K562 (cell line): Measurements from ENCODE around the gene IFIT2. TPM values are rescaled to one million over a fixed set of nuclear protein-coding genes. Genes with fewer than 3 reads are reported as not detected.

ENCODE experiments used
- ATAC-seq: fragments of 200-7000 bp; cut with Tn5 transposase; 3 replicates; pipeline ENCODE4 v1.9.1; 2020; ENCODE audit warnings: moderate library complexity
- BruUV-seq: library from RNA; stranded (reverse); fragments of 400-500 nt; replicated peaks from 2 replicates; lab custom pipeline; 2021; lab: Mats Ljungman, UMichigan
- CTCF ChIA-PET: fragments of 300-600 bp; formaldehyde crosslinking; extraction: SDS; loops from one replicate; lab custom pipeline; 2021; ENCODE audit warnings: low intra/inter-chr PET ratio; lab: Yijun Ruan, JAX
- POLR2A ChIA-PET: fragments of 300-600, 350-650 bp; sonication (Branson Sonifier 250); formaldehyde crosslinking; extraction: SDS; loops from one replicate; lab custom pipeline; 2021; ENCODE audit warnings: antibody characterized with exemption, inconsistent platforms; lab: Yijun Ruan, JAX
- DNase-seq, 4 experiments: peaks; one replicate each; pipeline versions ENCODE4 v3.0.0 to v3.0.0-alpha.2; 2011 to 2018; ENCODE audit warnings: low spot score in 3 of 4, mixed read lengths in 3 of 4; ENCODE audit errors: extremely low read depth in 1 of 4
- FAIRE-seq: peaks from 2 replicates; lab custom pipeline; 2011; peaks lifted over from hg19 to GRCh38; lab: Jason Lieb, UNC
- H2AFZ ChIP-seq: 2 replicates; pipeline ENCODE4 v1.6.0; 2011; ENCODE audit warnings: low read depth, low read length, control low read depth, inconsistent platforms
- H3K27ac ChIP-seq: fragments of 200-600 bp; 3 replicates; pipeline ENCODE4 v1.8.0; 2011; ENCODE audit warnings: low read depth, mild to moderate bottlenecking, control low read depth, inconsistent platforms, low read length, moderate library complexity, mixed read lengths; ENCODE audit errors: extremely low read depth
- H3K27me3 ChIP-seq, 2 experiments: fragments of 300-600 bp in 1 of 2; 2 replicates in 1 of 2; 3 replicates in 1 of 2; pipeline versions ENCODE4 v1.6.0 to v1.8.0; 2011; ENCODE audit warnings: inconsistent platforms in 2 of 2, low read length in 2 of 2, mild to moderate bottlenecking in 1 of 2, mixed read lengths in 1 of 2, moderate library complexity in 1 of 2; ENCODE audit not compliant: control insufficient read depth in 2 of 2, insufficient read depth in 2 of 2
- H3K36me3 ChIP-seq: fragments of 300-600 bp; 3 replicates; pipeline ENCODE4 v1.8.0; 2011; ENCODE audit warnings: mild to moderate bottlenecking, low read length, inconsistent platforms; ENCODE audit not compliant: control insufficient read depth, insufficient read depth
- H3K4me1 ChIP-seq, 2 experiments: fragments of 200-600 bp in 1 of 2; replicated peaks in 1 of 2; 2 replicates in 1 of 2; 3 replicates in 1 of 2; pipeline versions ENCODE4 v1.5.1 to v1.8.0; 2011; ENCODE audit warnings: inconsistent platforms in 2 of 2, low read length in 2 of 2, mild to moderate bottlenecking in 1 of 2, mixed read lengths in 1 of 2, moderate library complexity in 1 of 2; ENCODE audit not compliant: control insufficient read depth in 2 of 2, insufficient read depth in 2 of 2
- H3K4me2 ChIP-seq: 2 replicates; pipeline ENCODE4 v1.6.1; 2011; ENCODE audit warnings: low read length, control low read depth, inconsistent platforms, mixed read lengths; ENCODE audit not compliant: insufficient read depth
- H3K4me3 ChIP-seq: fragments of 200-600 bp; sonication (generic), shearing (Covaris generic); 2 replicates; pipeline ENCODE4 v1.5.1; 2016; ENCODE audit warnings: control low read depth, inconsistent platforms
- H3K79me2 ChIP-seq: fragments of 200-600 bp; 3 replicates; pipeline ENCODE4 v1.8.0; 2011; ENCODE audit warnings: low read length, inconsistent platforms; ENCODE audit not compliant: control insufficient read depth, insufficient read depth
- H3K9ac ChIP-seq, 2 experiments: 2 replicates each; pipeline versions ENCODE4 v1.6.0 to v1.6.1; 2011; ENCODE audit warnings: low read depth in 2 of 2, low read length in 2 of 2, control low read depth in 1 of 2, inconsistent platforms in 1 of 2, mild to moderate bottlenecking in 1 of 2, mixed read lengths in 1 of 2; ENCODE audit not compliant: insufficient read depth in 1 of 2
- H3K9me1 ChIP-seq: one replicate; pipeline ENCODE4 v1.6.0; 2011; ENCODE audit warnings: inconsistent platforms, mild to moderate bottlenecking, low read length, moderate library complexity; ENCODE audit not compliant: control insufficient read depth, insufficient read depth
- H3K9me3 ChIP-seq: replicated peaks from 2 replicates; pipeline ENCODE4 v1.5.1; 2011; ENCODE audit warnings: low read depth, low read length, inconsistent platforms; ENCODE audit not compliant: control insufficient read depth, insufficient read depth
- H4K20me1 ChIP-seq: replicated peaks from 2 replicates; pipeline ENCODE4 v1.6.1; 2011; ENCODE audit warnings: low read length, inconsistent platforms, mixed read lengths; ENCODE audit not compliant: control insufficient read depth, insufficient read depth
- BCLAF1 ChIP-seq, 2 experiments: fragments of 450-650 bp in 1 of 2; IDR thresholded peaks; 2 replicates each; pipeline ENCODE4 v1.6.1; 2011 to 2017; ENCODE audit warnings: low read depth in 2 of 2, antibody characterized with exemption in 1 of 2, borderline replicate concordance in 1 of 2, low read length in 1 of 2, mild to moderate bottlenecking in 1 of 2, mixed read lengths in 1 of 2; ENCODE audit not compliant: control insufficient read depth in 1 of 2
- ESRRA ChIP-seq: fragments of 450-650 bp; IDR thresholded peaks from 2 replicates; pipeline ENCODE4 v1.6.1; 2014; ENCODE audit warnings: low read depth, mild to moderate bottlenecking, moderate library complexity, borderline replicate concordance
- HNRNPLL ChIP-seq: fragments of 200-400 bp; formaldehyde crosslinking; IDR thresholded peaks from 2 replicates; pipeline ENCODE4 v1.6.1; 2017; ENCODE audit warnings: low read length, low read depth, mild to moderate bottlenecking; ENCODE audit not compliant: poor library complexity, severe bottlenecking
- MTF1 ChIP-seq: fragments of 250-450 bp; sonication (Bioruptor Pico); IDR thresholded peaks from 2 replicates; pipeline ENCODE4 v1.9.0; 2021; ENCODE audit warnings: moderate library complexity, mild to moderate bottlenecking, inconsistent platforms, borderline replicate concordance
- NR4A1 ChIP-seq, 2 experiments: fragments of 250-450 bp in 1 of 2; fragments of 450-650 bp in 1 of 2; sonication (Bioruptor Pico) in 1 of 2; IDR thresholded peaks; 2 replicates each; pipeline versions ENCODE4 v1.4.0 to v1.6.1; 2016 to 2020; ENCODE audit warnings: mild to moderate bottlenecking in 2 of 2, missing compliant biosample characterization in 1 of 2, missing genetic modification characterization in 1 of 2, moderate library complexity in 1 of 2
- PCBP2 ChIP-seq: fragments of 200-400 bp; formaldehyde crosslinking; IDR thresholded peaks from 2 replicates; pipeline ENCODE4 v1.6.1; 2018; ENCODE audit warnings: low read length, low read depth, mild to moderate bottlenecking, moderate library complexity; ENCODE audit not compliant: poor library complexity, severe bottlenecking
- POLR2H ChIP-seq: IDR thresholded peaks from 2 replicates; pipeline ENCODE4 v1.6.1; 2016; ENCODE audit warnings: missing genetic modification characterization, low read depth, mild to moderate bottlenecking, control low read depth, missing compliant biosample characterization, moderate library complexity
- ZBTB12 ChIP-seq: fragments of 250-450 bp; sonication (Bioruptor Pico); IDR thresholded peaks from 2 replicates; pipeline ENCODE4 v1.4.0; 2020
- ZNF184 ChIP-seq: sonication (generic); formaldehyde crosslinking; IDR thresholded peaks from 2 replicates; pipeline ENCODE4 v1.5.0; 2020; ENCODE audit warnings: missing genetic modification reagents
- ZNF609 ChIP-seq: sonication (generic); formaldehyde crosslinking; IDR thresholded peaks from 2 replicates; pipeline ENCODE4 v1.8.1; 2023; ENCODE audit warnings: missing genetic modification reagents, mild to moderate bottlenecking, borderline replicate concordance
- WGBS: fragments of 100-300 bp; shearing (Covaris generic); methylation state at CpG from one replicate; pipeline ENCODE4 v1.1.6; 2016; ENCODE audit warnings: low coverage, mixed read lengths; ENCODE audit not compliant: insufficient coverage; ENCODE audit errors: missing lambda C conversion rate; 5-methylcytosine and 5-hydroxymethylcytosine counted together
- in situ Hi-C: fragments of 300-500 bp; cut with MboI; formaldehyde crosslinking; loops from 4 replicates; pipeline ENCODE4 v1.15.0; 2018; ENCODE audit warnings: inconsistent platforms, mixed read lengths
- intact Hi-C: fragments of 100-400 bp; cut with micrococcal nuclease; formaldehyde crosslinking; loops from 2 replicates; pipeline ENCODE4 v1.14.2; 2022
- polyA plus RNA-seq, 8 experiments: library from polyadenylated mRNA; depleted of rRNA in 4 of 8; stranded (reverse) in 5 of 8; unstranded in 3 of 8; fragments of >200 nt; fragmentation: Nextera tagmentation in 2 of 8; fragmentation: Illumina TruSeq in 1 of 8; extraction: Ambion mirVana in 2 of 8; extraction: Trizol in 1 of 8; gene quantifications; 2 replicates each; pipeline versions ENCODE4 v1.2.1 to v1.2.3, GENCODE V29; 2011 to 2014; ENCODE audit warnings: inconsistent platforms in 1 of 8, missing spikeins in 1 of 8
- total RNA-seq, 7 experiments: library from RNA; depleted of rRNA in 6 of 7; stranded (reverse); fragments of >200 nt in 6 of 7; fragmentation: Illumina TruSeq in 2 of 7; extraction: Trizol in 2 of 7; gene quantifications; 2 replicates each; pipeline versions ENCODE4 v1.2.1 to v1.2.3, GENCODE V29; 2011 to 2021; ENCODE audit warnings: low replicate concordance in 1 of 7

IFIT2 gene
- total and polyA plus RNA-seq, 9 of the 15 experiments (the other 6 are each of a cell fraction or from before 2014, with no cell fraction given) = 0.03 to 0.25 (median 0.10) TPM; not detected in 1

DNA sequence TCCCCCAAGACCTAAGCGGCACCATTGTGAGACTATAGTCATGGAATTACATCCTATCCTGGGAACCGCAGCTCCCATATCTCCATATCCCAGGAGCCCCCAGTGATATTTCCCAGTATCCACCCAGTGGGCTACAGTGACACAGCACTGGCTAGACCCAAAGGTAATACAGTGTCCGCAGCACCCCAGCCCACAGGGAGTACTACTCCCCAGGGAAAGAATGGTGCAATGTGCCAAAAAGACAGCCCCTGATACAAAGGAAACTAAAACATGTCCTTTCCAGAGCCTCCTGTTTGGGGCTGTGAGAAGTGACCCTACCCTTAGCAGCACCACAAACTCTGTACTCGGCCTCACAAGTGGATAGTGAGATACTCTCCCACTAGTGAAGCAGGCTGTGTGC, 4.5 kb upstream of the IFIT2 start (continued):
- no peak for TF ChIP-seq MTF1

DNA sequence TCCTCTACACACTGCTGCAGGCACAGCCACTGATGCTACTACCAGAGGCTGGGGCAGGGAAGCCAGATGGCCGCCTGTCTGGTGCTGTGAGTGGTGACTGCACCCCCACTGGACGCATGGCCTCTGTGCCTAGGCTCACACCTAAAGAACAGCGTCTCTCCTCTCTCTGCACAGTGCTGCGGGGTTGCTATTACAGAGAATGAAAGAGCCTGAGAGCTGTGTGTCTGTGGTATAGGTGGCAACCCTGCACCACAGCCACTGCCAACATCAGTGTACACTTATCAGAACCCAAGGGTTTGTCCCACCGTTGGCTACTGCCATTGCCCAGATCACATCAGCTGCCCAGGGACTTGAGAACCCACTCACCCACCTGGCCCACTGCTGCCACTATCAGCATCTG, 4.1 kb upstream of the IFIT2 start:
- H3K36me3 ChIP-seq = no peaks in the 10 kb centered on the region
- in situ Hi-C loops (no loop called here), intact Hi-C loops (loop anchor here (10.0 kb wide), 1 partner anchor 267 kb away; no protein-coding TSS in a partner anchor)
- H3K9me3 ChIP-seq = no peaks in the 10 kb centered on the region; the same call in none of the 2 replicates
- ChIA-PET POLR2A (no interaction called here), CTCF (no interaction called here)
- no TSS peak for BruUV-seq
- H3K4me3 ChIP-seq = no peak overlapping the region
- H3K4me2 ChIP-seq = no peak overlapping the region
- WGBS = 7% methylated on average over 3 of the region's 5 CpGs
- H3K9me1 ChIP-seq = no peaks in the 10 kb centered on the region
- no peaks in the 10 kb centered on the region for H4K20me1 ChIP-seq
- no peak overlapping the region for H3K27ac ChIP-seq
- FAIRE-seq (no peak), DNase-seq (no peak), ATAC-seq (no peak)
- H3K4me1 ChIP-seq = no peaks in the 10 kb centered on the region
- no peak overlapping the region for H3K9ac ChIP-seq
- H3K79me2 ChIP-seq = no peaks in the 10 kb centered on the region
- H2AFZ ChIP-seq = no peak overlapping the region
- no peaks in the 10 kb centered on the region for H3K27me3 ChIP-seq
- no peak for TF ChIP-seq ZNF609 (CRISPR knock-in tag)
- TF ChIP-seq ZBTB12 (CRISPR knock-in tag) = no peak
- no peak for TF ChIP-seq ESRRA
- no peak for TF ChIP-seq PCBP2
- TF ChIP-seq ZNF184 (CRISPR knock-in tag) = no peak
- TF ChIP-seq POLR2H (tag) = no peak
- TF ChIP-seq NR4A1 (CRISPR knock-in tag; IDR thresholded peaks at IDR 0.05) = no peak
- no peak for TF ChIP-seq NR4A1 (tag; IDR thresholded peaks at IDR 0.05)
- TF ChIP-seq HNRNPLL = no peak
- no peak for TF ChIP-seq BCLAF1 (IDR thresholded peaks at IDR 0.05; ENCODE audit: borderline replicate concordance in 1 of 2, control insufficient read depth in 1 of 2, low read depth in 2 of 2, low read length in 1 of 2)
